ENCODE results near the gene CLIC5. TPM values are rescaled to one million over a fixed set of nuclear protein-coding genes. Genes with fewer than 3 reads are reported as not detected.

Gene CLIC5
- total and polyA plus RNA-seq, 2 of the 8 experiments (the other 6 are each of a cell fraction or from before 2014, with no cell fraction given), result 0.12 to 0.15 TPM

DNA sequence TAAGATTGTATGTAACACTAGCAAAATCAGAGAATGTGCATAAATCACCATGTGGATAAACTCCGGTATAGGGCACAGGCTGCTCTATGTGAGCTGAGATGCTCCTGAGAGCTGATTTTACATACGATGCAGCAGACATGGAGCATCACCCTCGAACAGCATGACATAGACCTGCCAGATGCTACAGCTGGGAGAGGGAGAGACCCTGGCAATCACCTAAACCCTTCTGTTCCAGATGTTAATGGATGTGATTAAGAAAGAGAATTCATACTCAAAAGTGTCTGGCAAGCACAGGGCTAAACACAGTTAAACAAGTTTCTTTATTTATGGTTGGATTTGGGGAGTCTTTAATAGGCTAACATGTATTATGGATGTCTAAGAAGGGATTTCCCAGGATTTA is 157.0 kb downstream of the CLIC5 start (continued):
- no peak for TF ChIP-seq CHD7 (IDR thresholded peaks at IDR 0.05; ENCODE audit: insufficient replicate concordance, low read length)
- no peak for TF ChIP-seq EP300 (IDR thresholded peaks at IDR 0.05; ENCODE audit: borderline replicate concordance in 1 of 2, low read depth in 2 of 2, low read length in 2 of 2)
- no peak for TF ChIP-seq KDM4A (IDR thresholded peaks at IDR 0.05; ENCODE audit: low read depth, low read length, severe bottlenecking)
- no peak for TF ChIP-seq RAD21 (IDR thresholded peaks at IDR 0.05 in 1 of 2, conservative IDR thresholded peaks at IDR 0.05 in 1 of 2; ENCODE audit: low read depth in 2 of 2, low read length in 2 of 2)
- TF ChIP-seq GABPA (IDR thresholded peaks at IDR 0.05; ENCODE audit: borderline replicate concordance, insufficient read depth, low read length), result no peak

All from H1 (cell line).